IPS-NIHi7 (cell line): ENCODE data around the gene B4GALNT4.
"Not testable (repeated sequence)": the region's sequence is repeated elsewhere in the genome, so short reads cannot be mapped to it uniquely, and the experiment has no call there.

Source experiments
- DNase-seq: peaks from one replicate; pipeline ENCODE4 v3.0.0; 2012; ENCODE audit warnings: mixed read lengths; ENCODE audit errors: extremely low spot score

Gene B4GALNT4

GRCh38 chr11:335779-336658, 33.3 kb upstream of the B4GALNT4 start:
- DNase-seq: no peak

GRCh38 chr11:336659-337198, 32.6 kb upstream of the B4GALNT4 start:
- no peak for DNase-seq

- no peak for DNase-seq
These were observed 31.6 kb upstream of the B4GALNT4 start for GRCh38 chr11:337711-338110.

- no peak for DNase-seq
These were observed 29.3 kb upstream of the B4GALNT4 start for GRCh38 chr11:339963-340362.

GRCh38 chr11:340539-341512, 28.5 kb upstream of the B4GALNT4 start:
- DNase-seq: no peak

- no peak for DNase-seq
These were observed 27.0 kb upstream of the B4GALNT4 start for GRCh38 chr11:342328-342727.

GRCh38 chr11:344836-345578, 24.3 kb upstream of the B4GALNT4 start:
- DNase-seq: no peak

- DNase-seq: no peak
These were observed 22.8 kb upstream of the B4GALNT4 start for GRCh38 chr11:346529-346928.

GRCh38 chr11:349270-349954, 19.9 kb upstream of the B4GALNT4 start:
- DNase-seq: not testable (repeated sequence)

GRCh38 chr11:350033-350722, 19.1 kb upstream of the B4GALNT4 start:
- DNase-seq: not testable (repeated sequence)

- DNase-seq: no peak
These were observed 18.5 kb upstream of the B4GALNT4 start for GRCh38 chr11:350723-351255.

GRCh38 chr11:351411-351810, 17.9 kb upstream of the B4GALNT4 start:
- DNase-seq: no peak

- no peak for DNase-seq
These were observed 16.8 kb upstream of the B4GALNT4 start for GRCh38 chr11:352456-353031.

- DNase-seq: peak; percentile 45
These were observed 16.0 kb upstream of the B4GALNT4 start for GRCh38 chr11:353179-353873.

- DNase-seq: peak; percentile 84
These were observed 13.5 kb upstream of the B4GALNT4 start for GRCh38 chr11:355581-356458.

- no peak for DNase-seq
These were observed 12.7 kb upstream of the B4GALNT4 start for GRCh38 chr11:356610-357009.

- no peak for DNase-seq
These were observed 11.7 kb upstream of the B4GALNT4 start for GRCh38 chr11:357582-357981.
